AG04449 (cell line): Measurements from ENCODE around the gene OR1N1.

Experiments used
- CTCF ChIA-PET: fragments of 350-600 bp; formaldehyde crosslinking; extraction: SDS; loops from one replicate; lab custom pipeline; 2021; ENCODE audit warnings: antibody characterized with exemption; lab: Yijun Ruan, JAX
- POLR2A ChIA-PET: fragments of 400-600, 350-600 bp; formaldehyde crosslinking; extraction: SDS; loops from one replicate; lab custom pipeline; 2020; ENCODE audit warnings: antibody characterized with exemption, inconsistent platforms; lab: Yijun Ruan, JAX
- DNase-seq: peaks from one replicate; pipeline ENCODE4 v3.0.0-alpha.2; 2010; ENCODE audit warnings: low read depth, low spot score
- H3K4me3 ChIP-seq: 2 replicates; pipeline ENCODE4 v1.5.1; 2011; ENCODE audit warnings: low read depth, mild to moderate bottlenecking, control low read depth, low read length
- TF ChIP-seq, protein P1 (sequence below): IDR thresholded peaks from one replicate; pipeline ENCODE4 v1.5.1; 2011; ENCODE audit warnings: mild to moderate bottlenecking, moderate library complexity, low read length, control low read depth, inconsistent platforms; ENCODE audit not compliant: insufficient read depth; ENCODE audit errors: missing control alignments

OR1N1 gene

DNA sequence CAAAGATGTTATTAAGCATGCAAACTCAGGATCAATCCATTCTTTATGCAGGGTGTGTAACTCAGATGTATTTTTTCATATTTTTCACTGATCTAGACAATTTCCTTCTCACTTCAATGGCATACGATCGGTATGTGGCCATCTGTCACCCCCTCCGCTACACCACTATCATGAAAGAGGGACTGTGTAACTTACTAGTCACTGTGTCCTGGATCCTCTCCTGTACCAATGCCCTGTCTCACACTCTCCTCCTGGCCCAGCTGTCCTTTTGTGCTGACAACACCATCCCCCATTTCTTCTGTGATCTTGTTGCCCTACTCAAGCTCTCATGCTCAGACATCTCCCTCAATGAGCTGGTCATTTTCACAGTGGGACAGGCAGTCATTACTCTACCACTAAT is 7.7 kb downstream of the OR1N1 start:
- H3K4me3 ChIP-seq: no peak overlapping the region
- TF ChIP-seq, protein P1, sequence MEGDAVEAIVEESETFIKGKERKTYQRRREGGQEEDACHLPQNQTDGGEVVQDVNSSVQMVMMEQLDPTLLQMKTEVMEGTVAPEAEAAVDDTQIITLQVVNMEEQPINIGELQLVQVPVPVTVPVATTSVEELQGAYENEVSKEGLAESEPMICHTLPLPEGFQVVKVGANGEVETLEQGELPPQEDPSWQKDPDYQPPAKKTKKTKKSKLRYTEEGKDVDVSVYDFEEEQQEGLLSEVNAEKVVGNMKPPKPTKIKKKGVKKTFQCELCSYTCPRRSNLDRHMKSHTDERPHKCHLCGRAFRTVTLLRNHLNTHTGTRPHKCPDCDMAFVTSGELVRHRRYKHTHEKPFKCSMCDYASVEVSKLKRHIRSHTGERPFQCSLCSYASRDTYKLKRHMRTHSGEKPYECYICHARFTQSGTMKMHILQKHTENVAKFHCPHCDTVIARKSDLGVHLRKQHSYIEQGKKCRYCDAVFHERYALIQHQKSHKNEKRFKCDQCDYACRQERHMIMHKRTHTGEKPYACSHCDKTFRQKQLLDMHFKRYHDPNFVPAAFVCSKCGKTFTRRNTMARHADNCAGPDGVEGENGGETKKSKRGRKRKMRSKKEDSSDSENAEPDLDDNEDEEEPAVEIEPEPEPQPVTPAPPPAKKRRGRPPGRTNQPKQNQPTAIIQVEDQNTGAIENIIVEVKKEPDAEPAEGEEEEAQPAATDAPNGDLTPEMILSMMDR: no peak
- no peak for DNase-seq
- POLR2A ChIA-PET: no interaction called here
- CTCF ChIA-PET: no interaction called here

DNA sequence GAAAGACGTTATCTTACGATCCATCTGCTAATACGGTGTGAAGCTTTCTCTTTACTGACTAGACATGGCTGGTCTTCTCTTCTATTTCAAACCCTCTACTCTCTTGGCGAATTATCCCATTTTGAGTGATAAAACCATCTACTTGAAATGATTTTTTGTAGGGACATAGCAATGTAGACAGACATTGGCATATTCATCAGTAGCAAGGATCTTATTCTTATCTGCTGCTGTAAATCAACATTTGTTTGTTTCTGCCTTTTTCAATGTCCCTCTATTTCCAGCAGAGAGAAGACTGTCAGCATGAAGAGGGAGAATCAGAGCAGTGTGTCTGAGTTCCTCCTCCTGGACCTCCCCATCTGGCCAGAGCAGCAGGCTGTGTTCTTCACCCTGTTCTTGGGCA is 8.3 kb downstream of the OR1N1 start, which contains the start of gene OR1J4:
Gene OR1J4, plus strand, starts transcription at position 301 of the 400 bp plus-strand sequence. Its CDS starts 0 bp downstream, at position 301.
- TF ChIP-seq, protein P1: no peak
- ChIA-PET POLR2A (no interaction called here), CTCF (no interaction called here)
- DNase-seq: no peak
- no peak within 1 kb of the TSS for H3K4me3 ChIP-seq

DNA sequence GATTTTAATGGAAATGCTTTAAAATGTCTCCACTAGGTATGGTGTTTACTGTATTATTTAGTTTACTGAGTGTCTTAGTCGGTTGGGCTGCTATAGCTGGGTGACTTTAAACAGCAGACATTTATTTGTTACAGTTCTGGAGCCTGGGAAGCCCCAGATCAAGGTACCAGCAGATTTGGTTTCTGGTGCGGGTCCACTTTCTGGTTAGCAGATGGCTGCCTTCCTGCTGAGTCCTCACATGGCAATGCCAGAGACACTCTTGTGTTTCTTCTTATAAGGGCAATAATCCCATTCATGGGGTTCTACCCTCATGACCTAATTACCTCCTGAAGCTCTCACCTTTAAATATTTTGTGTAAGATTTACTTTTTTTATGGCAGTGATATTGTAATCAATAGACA is 8.9 kb downstream of the OR1N1 start:
- CTCF ChIA-PET: no interaction called here
- no peak for DNase-seq
- POLR2A ChIA-PET: no interaction called here
- TF ChIP-seq, protein P1: no peak
- H3K4me3 ChIP-seq: no peak overlapping the region

DNA sequence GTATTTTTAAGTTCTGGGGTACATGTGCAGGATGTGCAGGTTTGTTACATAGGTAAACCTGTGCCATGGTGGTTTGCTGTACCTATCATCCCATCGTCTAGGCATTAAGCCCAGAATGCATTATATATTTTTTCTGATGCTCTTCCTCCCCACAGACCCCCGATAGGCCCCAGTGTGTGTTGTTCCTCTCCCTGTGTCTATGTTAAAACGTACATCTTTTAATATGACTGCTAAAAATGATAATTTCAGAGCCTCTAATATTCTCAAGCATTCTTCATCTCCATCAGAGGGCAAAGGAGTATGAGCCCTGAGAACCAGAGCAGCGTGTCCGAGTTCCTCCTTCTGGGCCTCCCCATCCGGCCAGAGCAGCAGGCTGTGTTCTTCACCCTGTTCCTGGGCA is 16.6 kb downstream of the OR1N1 start, which contains the start of gene OR1J2:
Gene OR1J2, plus strand, starts transcription at position 301 of the 400 bp plus-strand sequence. Its CDS starts 0 bp downstream, at position 301.
- CTCF ChIA-PET: interaction anchor here (1.0 kb wide), 1 partner anchor 10 kb away, joined by 3 read pairs; no protein-coding TSS in a partner anchor
- H3K4me3 ChIP-seq: no peak within 1 kb of the TSS
- TF ChIP-seq, protein P1: no peak
- DNase-seq: no peak
- POLR2A ChIA-PET: no interaction called here

DNA sequence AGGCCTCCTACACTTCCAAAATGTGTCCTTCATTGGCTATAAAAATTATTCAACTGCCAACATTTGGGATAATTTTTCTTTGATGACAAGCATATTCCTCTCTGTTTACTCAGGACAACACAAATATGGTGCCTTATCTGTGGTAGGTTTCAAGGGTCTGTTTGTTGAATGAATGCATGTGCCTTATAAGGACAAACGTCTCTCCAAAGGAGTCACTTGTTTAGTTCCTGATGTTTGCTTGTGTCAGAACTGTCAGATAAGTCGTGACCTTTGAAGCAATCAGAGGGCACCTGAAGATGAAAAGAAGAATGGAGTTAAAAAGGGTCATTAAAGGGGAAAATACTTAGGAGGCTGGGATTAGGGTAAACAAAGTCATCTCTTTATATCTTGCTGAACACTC is 20.1 kb downstream of the OR1N1 start:
- no peak overlapping the region for H3K4me3 ChIP-seq
- ChIA-PET CTCF (no interaction called here), POLR2A (no interaction called here)
- TF ChIP-seq, protein P1: no peak
- DNase-seq: no peak

DNA sequence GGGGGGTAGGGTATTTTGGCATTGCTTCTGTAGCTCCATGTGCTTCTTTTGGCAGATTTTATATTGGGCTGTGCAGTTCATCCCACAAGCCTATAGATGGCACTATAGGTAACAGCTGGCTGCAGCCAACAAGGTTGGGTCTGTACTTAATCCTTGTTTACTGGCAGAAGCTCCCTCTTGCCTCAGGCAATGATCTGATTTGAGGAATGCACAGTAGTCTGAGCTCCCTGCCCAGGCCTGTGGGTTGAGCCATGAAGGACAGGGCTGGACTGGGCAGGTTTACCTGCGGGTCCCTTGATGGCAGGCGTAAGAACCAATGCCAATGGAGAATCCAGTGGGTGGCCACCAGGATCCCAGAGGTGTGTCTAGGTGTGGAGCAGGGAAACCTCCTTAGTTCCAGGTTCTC is 28.2 kb downstream of the OR1N1 start:
- H3K4me3 ChIP-seq: no peak overlapping the region
- ChIA-PET CTCF (interaction anchor here (0.7 to 2.5 kb wide), 14 partner anchors 10 to 312 kb away, joined by 3 to 11 read pairs (median 4); no protein-coding TSS in a partner anchor), POLR2A (no interaction called here)
- DNase-seq: no peak
- TF ChIP-seq, protein P1: peak; percentile 63
